GM21381 (cell line): ENCODE data around the gene RNU1-2.
"Not testable (repeated sequence)": the region's sequence is repeated elsewhere in the genome, so short reads cannot be mapped to it uniquely, and the experiment has no call there.

Experiments used
- ATAC-seq: cut with Tn5 transposase; IDR thresholded peaks from one replicate; pipeline ENCODE4 v1.9.1; 2021; ENCODE audit warnings: mild to moderate bottlenecking, moderate library complexity; ENCODE audit not compliant: unreplicated experiment

Gene RNU1-2

GRCh38 chr1:16888860-16889816 is 6.6 kb upstream of the RNU1-2 start:
- no peak for ATAC-seq

- not testable (repeated sequence) for ATAC-seq
Measured at GRCh38 chr1:16890539-16891021, 5.2 kb upstream of the RNU1-2 start.

- not testable (repeated sequence) for ATAC-seq
Measured at GRCh38 chr1:16891057-16891456, 4.7 kb upstream of the RNU1-2 start.

GRCh38 chr1:16892978-16893525 is 2.7 kb upstream of the RNU1-2 start:
- ATAC-seq: not testable (repeated sequence)

GRCh38 chr1:16893796-16894195 is 2.0 kb upstream of the RNU1-2 start:
- ATAC-seq: not testable (repeated sequence)

- not testable (repeated sequence) for ATAC-seq
Measured at GRCh38 chr1:16894338-16894737, 1.4 kb upstream of the RNU1-2 start.

- not testable (repeated sequence) for ATAC-seq
Measured at GRCh38 chr1:16895233-16895597, 565 bp upstream of the RNU1-2 start.

- ATAC-seq: peak; percentile 24
Measured at GRCh38 chr1:16896316-16897055, 706 bp downstream of the RNU1-2 start.

GRCh38 chr1:16897653-16898052 is 1.9 kb downstream of the RNU1-2 start:
- not testable (repeated sequence) for ATAC-seq

GRCh38 chr1:16898298-16898697 is 2.5 kb downstream of the RNU1-2 start:
- ATAC-seq: not testable (repeated sequence)

- not testable (repeated sequence) for ATAC-seq
Measured at GRCh38 chr1:16899020-16899419, 3.2 kb downstream of the RNU1-2 start.

GRCh38 chr1:16900751-16901150 is 5.0 kb downstream of the RNU1-2 start:
- ATAC-seq: no peak

GRCh38 chr1:16901371-16901770 is 5.6 kb downstream of the RNU1-2 start:
- not testable (repeated sequence) for ATAC-seq

GRCh38 chr1:16903054-16903453 is 7.3 kb downstream of the RNU1-2 start:
- ATAC-seq: no peak

- ATAC-seq: no peak
Measured at GRCh38 chr1:16903458-16903796, 7.6 kb downstream of the RNU1-2 start.

GRCh38 chr1:16904560-16905109 is 8.9 kb downstream of the RNU1-2 start:
- ATAC-seq: peak; percentile 92

- ATAC-seq: peak; percentile 68
Measured at GRCh38 chr1:16905110-16905867, 9.5 kb downstream of the RNU1-2 start.

- no peak for ATAC-seq
Measured at GRCh38 chr1:16905868-16906702, 10.3 kb downstream of the RNU1-2 start.

GRCh38 chr1:16906873-16907272 is 11.1 kb downstream of the RNU1-2 start:
- ATAC-seq: no peak
